Ureter (tissue), 1 donor: Measurements from ENCODE around the gene MYL10. TPM values are rescaled to one million over a fixed set of nuclear protein-coding genes. Genes with fewer than 3 reads are reported as not detected.

Experiments used
- DNase-seq: peaks from one replicate; pipeline ENCODE4 v3.0.0-alpha.2; 2020; ENCODE audit warnings: low spot score
- total RNA-seq: library from RNA; stranded (reverse); gene quantifications from one replicate; pipeline ENCODE4 v1.2.4, GENCODE V29; 2023
- donor health status: DM: yes; HTN: yes; CAD: no.

The MYL10 gene
- not detected for total RNA-seq

GRCh38 chr7:101629171-101629570, at the start of gene MYL10:
Gene MYL10, minus strand, starts transcription at chr7:101629296. Its CDS starts 178 bp downstream, at chr7:101629118.
- no peak for DNase-seq

- DNase-seq: no peak
Measured at GRCh38 chr7:101678658-101679057, 49.6 kb upstream of the MYL10 start.

- no peak for DNase-seq
Measured at GRCh38 chr7:101677797-101678479, 48.8 kb upstream of the MYL10 start.

GRCh38 chr7:101677391-101677790, 48.3 kb upstream of the MYL10 start:
- DNase-seq: no peak

GRCh38 chr7:101676956-101677355, 47.9 kb upstream of the MYL10 start:
- DNase-seq: no peak

- DNase-seq: no peak
Measured at GRCh38 chr7:101676062-101676598, 47.0 kb upstream of the MYL10 start.

- no peak for DNase-seq
Measured at GRCh38 chr7:101674439-101674838, 45.3 kb upstream of the MYL10 start.

- no peak for DNase-seq
Measured at GRCh38 chr7:101673951-101674350, 44.9 kb upstream of the MYL10 start.

GRCh38 chr7:101673315-101673714, 44.2 kb upstream of the MYL10 start:
- DNase-seq: no peak

- no peak for DNase-seq
Measured at GRCh38 chr7:101671371-101672356, 42.6 kb upstream of the MYL10 start.

GRCh38 chr7:101669307-101669706, 40.2 kb upstream of the MYL10 start:
- no peak for DNase-seq

- no peak for DNase-seq
Measured at GRCh38 chr7:101668726-101669125, 39.6 kb upstream of the MYL10 start.

- DNase-seq: no peak
Measured at GRCh38 chr7:101667920-101668319, 38.8 kb upstream of the MYL10 start.

- DNase-seq: no peak
Measured at GRCh38 chr7:101667399-101667798, 38.3 kb upstream of the MYL10 start.

- no peak for DNase-seq
Measured at GRCh38 chr7:101666741-101667140, 37.6 kb upstream of the MYL10 start.

- no peak for DNase-seq
Measured at GRCh38 chr7:101666293-101666692, 37.2 kb upstream of the MYL10 start.

- DNase-seq: no peak
Measured at GRCh38 chr7:101664893-101665471, 35.9 kb upstream of the MYL10 start.

GRCh38 chr7:101664436-101664835, 35.3 kb upstream of the MYL10 start:
- no peak for DNase-seq

GRCh38 chr7:101663747-101664146, 34.7 kb upstream of the MYL10 start:
- DNase-seq: no peak

- no peak for DNase-seq
Measured at GRCh38 chr7:101662447-101662998, 33.4 kb upstream of the MYL10 start.

GRCh38 chr7:101659706-101660105, 30.6 kb upstream of the MYL10 start:
- DNase-seq: no peak

- no peak for DNase-seq
Measured at GRCh38 chr7:101657171-101657570, 28.1 kb upstream of the MYL10 start.
